Ishikawa (cell line): ENCODE data around the gene SCFD2.

Experiments used
- CEBPB ChIP-seq: IDR thresholded peaks from 2 replicates; pipeline ENCODE4 v1.6.1; 2012
- CREB1 ChIP-seq: IDR thresholded peaks from 2 replicates; pipeline ENCODE4 v1.6.1; 2012; ENCODE audit warnings: low read depth
- EGR1 ChIP-seq: IDR thresholded peaks from 2 replicates; pipeline ENCODE4 v1.6.1; 2012
- EP300 ChIP-seq: IDR thresholded peaks from 2 replicates; pipeline ENCODE4 v1.6.1; 2012; ENCODE audit warnings: borderline replicate concordance
- FOXM1 ChIP-seq: IDR thresholded peaks from 2 replicates; pipeline ENCODE4 v1.6.1; 2012; ENCODE audit warnings: low read depth, borderline replicate concordance
- MAX ChIP-seq: IDR thresholded peaks from 2 replicates; pipeline ENCODE4 v1.6.1; 2012
- NFIC ChIP-seq: IDR thresholded peaks from 2 replicates; pipeline ENCODE4 v1.6.1; 2012
- RAD21 ChIP-seq: IDR thresholded peaks from 2 replicates; pipeline ENCODE4 v1.6.1; 2012; ENCODE audit warnings: low read depth
- TAF1 ChIP-seq: IDR thresholded peaks from 2 replicates; pipeline ENCODE4 v1.6.1; 2012; ENCODE audit warnings: low read depth, mild to moderate bottlenecking
- TCF12 ChIP-seq: IDR thresholded peaks from 2 replicates; pipeline ENCODE4 v1.6.1; 2012; ENCODE audit warnings: low read depth
- TEAD4 ChIP-seq: IDR thresholded peaks from 2 replicates; pipeline ENCODE4 v1.6.1; 2012
- USF1 ChIP-seq: IDR thresholded peaks from 2 replicates; pipeline ENCODE4 v1.6.1; 2012
- YY1 ChIP-seq: IDR thresholded peaks from 2 replicates; pipeline ENCODE4 v1.6.1; 2012; ENCODE audit warnings: low read depth
- ZBTB7A ChIP-seq: IDR thresholded peaks from 2 replicates; pipeline ENCODE4 v1.6.1; 2012; ENCODE audit warnings: low read depth
- TF ChIP-seq, protein P1 (sequence below): IDR thresholded peaks from 2 replicates; pipeline ENCODE4 v1.6.1; 2012; ENCODE audit warnings: low read depth, mild to moderate bottlenecking

SCFD2 gene

GRCh38 chr4:53194727-53195126 is 171.1 kb downstream of the SCFD2 start:
- TF ChIP-seq NFIC (no peak), CREB1 (no peak), EGR1 (no peak), TCF12 (no peak), TEAD4 (no peak)

DNA sequence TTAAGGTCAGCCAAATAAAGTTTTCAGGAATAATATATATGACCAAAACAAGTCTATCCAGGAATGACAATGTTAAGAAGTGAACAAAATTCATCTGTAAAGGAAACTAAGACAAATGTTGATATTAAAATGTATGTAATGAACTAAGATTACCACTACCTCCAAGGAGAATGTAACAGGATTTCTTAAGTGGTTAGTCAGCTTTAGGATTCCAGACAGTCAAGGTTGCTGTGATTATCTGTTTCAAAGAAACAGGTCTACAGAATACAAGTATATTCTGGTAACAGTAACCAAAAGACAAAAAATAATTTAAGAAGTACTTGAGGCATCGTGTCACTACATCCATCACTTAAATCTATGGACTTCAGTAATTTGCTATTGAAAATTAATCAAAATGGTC is 172.8 kb downstream of the SCFD2 start:
- TF ChIP-seq TAF1 (no peak), TEAD4 (no peak), MAX (no peak), EGR1 (no peak), CEBPB (no peak), NFIC (no peak), FOXM1 (no peak), TCF12 (no peak)

GRCh38 chr4:53192496-53192895 is 173.4 kb downstream of the SCFD2 start:
- TF ChIP-seq CREB1 (no peak), CEBPB (no peak), FOXM1 (no peak), USF1 (no peak), EP300 (no peak), RAD21 (no peak), TAF1 (no peak), TCF12 (no peak), MAX (no peak)

DNA sequence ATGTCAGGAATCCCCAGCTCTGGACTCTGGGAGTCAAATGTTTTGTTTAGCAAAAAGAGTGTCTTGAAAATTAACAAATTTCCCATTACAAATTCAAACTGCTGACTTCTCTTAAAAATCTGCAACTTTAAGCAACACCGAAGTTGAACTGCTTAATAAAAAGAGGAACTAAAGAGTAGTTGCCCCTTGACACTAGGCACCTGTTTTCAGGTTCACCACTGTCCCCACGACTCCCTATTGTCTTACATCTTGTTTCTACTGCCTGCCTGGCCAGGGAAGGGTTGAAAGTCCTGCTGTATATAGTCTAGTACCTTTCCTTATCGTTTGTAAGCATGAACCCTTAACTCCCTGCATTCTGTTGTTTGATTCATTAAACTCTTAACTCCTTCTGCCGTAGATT is 173.9 kb downstream of the SCFD2 start:
- no peak for TF ChIP-seq TEAD4
- no peak for TF ChIP-seq CREB1
- no peak for TF ChIP-seq NFIC
- no peak for TF ChIP-seq TAF1
- no peak for TF ChIP-seq FOXM1

DNA sequence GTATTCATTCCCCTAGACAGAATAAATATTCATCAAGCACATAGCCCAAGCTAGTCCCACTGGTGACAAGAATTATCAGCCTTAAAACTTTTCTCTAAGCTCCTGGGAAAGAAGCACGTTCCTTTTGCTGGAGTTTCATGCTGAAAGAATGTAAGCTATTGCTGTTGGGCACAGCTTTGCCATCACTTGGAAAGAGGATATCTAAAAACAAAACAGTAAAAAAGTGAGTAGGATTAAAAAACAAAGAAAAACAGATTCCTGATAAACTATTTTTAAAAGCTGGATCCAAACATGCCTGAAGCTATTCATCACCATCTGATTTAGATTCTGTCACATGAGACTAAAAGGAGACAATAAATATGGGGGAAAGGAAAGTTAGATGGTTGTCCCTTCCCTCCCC is 176.8 kb downstream of the SCFD2 start:
- TF ChIP-seq EP300, result no peak
- no peak for TF ChIP-seq EGR1
- TF ChIP-seq TEAD4, result no peak
- TF ChIP-seq, protein P1, sequence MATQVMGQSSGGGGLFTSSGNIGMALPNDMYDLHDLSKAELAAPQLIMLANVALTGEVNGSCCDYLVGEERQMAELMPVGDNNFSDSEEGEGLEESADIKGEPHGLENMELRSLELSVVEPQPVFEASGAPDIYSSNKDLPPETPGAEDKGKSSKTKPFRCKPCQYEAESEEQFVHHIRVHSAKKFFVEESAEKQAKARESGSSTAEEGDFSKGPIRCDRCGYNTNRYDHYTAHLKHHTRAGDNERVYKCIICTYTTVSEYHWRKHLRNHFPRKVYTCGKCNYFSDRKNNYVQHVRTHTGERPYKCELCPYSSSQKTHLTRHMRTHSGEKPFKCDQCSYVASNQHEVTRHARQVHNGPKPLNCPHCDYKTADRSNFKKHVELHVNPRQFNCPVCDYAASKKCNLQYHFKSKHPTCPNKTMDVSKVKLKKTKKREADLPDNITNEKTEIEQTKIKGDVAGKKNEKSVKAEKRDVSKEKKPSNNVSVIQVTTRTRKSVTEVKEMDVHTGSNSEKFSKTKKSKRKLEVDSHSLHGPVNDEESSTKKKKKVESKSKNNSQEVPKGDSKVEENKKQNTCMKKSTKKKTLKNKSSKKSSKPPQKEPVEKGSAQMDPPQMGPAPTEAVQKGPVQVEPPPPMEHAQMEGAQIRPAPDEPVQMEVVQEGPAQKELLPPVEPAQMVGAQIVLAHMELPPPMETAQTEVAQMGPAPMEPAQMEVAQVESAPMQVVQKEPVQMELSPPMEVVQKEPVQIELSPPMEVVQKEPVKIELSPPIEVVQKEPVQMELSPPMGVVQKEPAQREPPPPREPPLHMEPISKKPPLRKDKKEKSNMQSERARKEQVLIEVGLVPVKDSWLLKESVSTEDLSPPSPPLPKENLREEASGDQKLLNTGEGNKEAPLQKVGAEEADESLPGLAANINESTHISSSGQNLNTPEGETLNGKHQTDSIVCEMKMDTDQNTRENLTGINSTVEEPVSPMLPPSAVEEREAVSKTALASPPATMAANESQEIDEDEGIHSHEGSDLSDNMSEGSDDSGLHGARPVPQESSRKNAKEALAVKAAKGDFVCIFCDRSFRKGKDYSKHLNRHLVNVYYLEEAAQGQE, result no peak
- TF ChIP-seq TAF1, result no peak
- TF ChIP-seq CREB1, result no peak
- TF ChIP-seq NFIC, result no peak
- no peak for TF ChIP-seq MAX

DNA sequence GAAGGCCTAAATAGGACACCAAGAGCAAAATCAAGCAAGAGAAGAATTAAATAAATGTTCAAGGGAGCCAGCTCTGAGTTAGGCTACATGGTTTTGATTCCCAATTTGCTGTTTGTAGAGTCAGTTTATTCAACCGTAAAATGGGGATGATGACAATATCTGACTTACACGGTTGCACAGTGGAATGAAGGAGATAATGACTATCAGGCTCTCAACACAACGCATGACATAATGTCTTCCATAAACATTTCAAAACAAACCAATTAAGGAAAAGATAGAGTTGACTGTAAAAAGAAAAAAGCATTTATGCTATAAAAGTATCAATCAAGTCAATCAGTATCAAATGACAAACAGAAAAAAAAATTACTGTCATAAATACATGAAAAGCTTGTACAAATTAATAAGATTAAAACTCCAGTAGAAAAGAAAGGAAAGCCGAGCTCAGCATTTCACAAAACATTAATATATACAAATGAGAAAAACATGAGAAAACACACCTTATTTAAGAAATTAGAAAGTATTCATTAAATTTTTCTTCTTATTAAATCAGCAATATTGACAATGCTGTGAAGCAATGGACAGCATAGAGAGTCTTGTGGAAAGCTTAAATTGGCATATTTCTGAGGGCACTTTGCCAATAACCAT is 179.0 kb downstream of the SCFD2 start:
- no peak for TF ChIP-seq EP300
- TF ChIP-seq TCF12, result no peak
- no peak for TF ChIP-seq CREB1
- TF ChIP-seq YY1, result no peak
- no peak for TF ChIP-seq FOXM1
- no peak for TF ChIP-seq TEAD4
- TF ChIP-seq, protein P1, result no peak
- TF ChIP-seq USF1, result no peak

- TF ChIP-seq RAD21 (no peak), TCF12 (no peak), YY1 (no peak), ZBTB7A (no peak), TAF1 (no peak), MAX (no peak), FOXM1 (no peak), CEBPB (no peak), CREB1 (no peak), USF1 (no peak)
- TF ChIP-seq, protein P1, result no peak
Observed at GRCh38 chr4:53185869-53186585, 179.8 kb downstream of the SCFD2 start.
